ENCODE measurements around the gene CBX6. TPM values are rescaled to one million over a fixed set of nuclear protein-coding genes. Genes with fewer than 3 reads are reported as not detected.

The CBX6 gene
- total and polyA plus RNA-seq, 3 donors from 2014 or later, result 18.7 to 33.1 (median 30.1) TPM

DNA sequence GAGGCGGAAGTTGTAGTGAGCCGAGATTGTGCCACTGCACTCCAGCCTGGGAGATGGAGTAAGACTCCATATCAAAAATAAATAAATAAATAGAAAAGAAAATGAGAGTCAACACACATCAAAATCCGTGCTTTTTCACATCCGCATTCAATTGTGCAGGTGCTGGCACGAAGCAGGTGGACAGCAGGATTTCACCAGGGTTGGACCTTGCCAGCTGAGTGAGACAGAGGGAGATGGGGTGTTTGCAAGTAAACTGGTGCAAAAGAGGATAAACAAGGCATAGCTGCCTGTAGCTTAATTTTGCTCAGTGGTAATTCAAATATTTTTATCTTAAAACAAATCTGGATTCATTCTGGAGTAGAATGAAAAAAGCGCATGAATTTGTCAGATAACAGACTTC, 54.8 kb downstream of the CBX6 start:
- Histone ChIP-seq H3K4me1 (no peaks in the 10 kb centered on the region), H3K36me3 (ENCODE audit: low read depth, missing control alignments) (no peaks in the 10 kb centered on the region), H3K27me3 (no peaks in the 10 kb centered on the region), H3K9me3 (no peaks in the 10 kb centered on the region), H3K27ac (no peak overlapping the region), H3K4me3 (no peak overlapping the region)
- no peak for DNase-seq
- no peak for TF ChIP-seq POLR2A (IDR thresholded peaks at IDR 0.05)
- TF ChIP-seq CTCF (IDR thresholded peaks at IDR 0.05), result no peak
- WGBS, 2 donors, result 91 to 96% methylated on average over 6 of the region's 6 CpGs
- intact Hi-C loops (cut with DNase I; ENCODE audit: low total_unique reads), result no loop called here

- H3K4me1 ChIP-seq, result no peaks in the 10 kb centered on the region
- H3K27me3 ChIP-seq, result no peaks in the 10 kb centered on the region
- TF ChIP-seq CTCF (IDR thresholded peaks at IDR 0.05) (no peak), POLR2A (IDR thresholded peaks at IDR 0.05) (no peak)
- DNase-seq, result no peak
- no peaks in the 10 kb centered on the region for H3K9me3 ChIP-seq
- 33 to 76% methylated on average over 1 of the region's 1 CpG for whole genome bisulfite sequencing, 2 donors
- intact Hi-C loops (cut with DNase I; ENCODE audit: low total_unique reads), result no loop called here
- no peak overlapping the region for H3K4me3 ChIP-seq
- H3K27ac ChIP-seq, result no peak overlapping the region
- no peaks in the 10 kb centered on the region for H3K36me3 ChIP-seq (ENCODE audit: low read depth, missing control alignments)
Measured at GRCh38 chr22:38815842-38816241, 56.2 kb downstream of the CBX6 start.

Other genes with a start within 250 kb of the CBX6 start
- gene FAM227A, start 215.8 kb downstream of the CBX6 start, total RNA-seq, result 10 to 100 TPM; 16.3 to 41.8 TPM
- 18.0 TPM for gene FAM227A, start 215.8 kb downstream of the CBX6 start, polyA plus RNA-seq (ENCODE audit: insufficient read depth, low read depth, low replicate concordance)
- 10 to 100 TPM; 24.9 to 30.9 TPM for gene CBY1, start 215.6 kb downstream of the CBX6 start, total RNA-seq
- gene CBY1, start 215.6 kb downstream of the CBX6 start, polyA plus RNA-seq (ENCODE audit: insufficient read depth, low read depth, low replicate concordance), result 50.8 TPM
- gene TOMM22, start 190.3 kb downstream of the CBX6 start, total RNA-seq, result 10 to 100 TPM; 44.3 to 57.6 TPM
- gene TOMM22, start 190.3 kb downstream of the CBX6 start, polyA plus RNA-seq (ENCODE audit: insufficient read depth, low read depth, low replicate concordance), result 95.1 TPM
- gene JOSD1, start 171.3 kb downstream of the CBX6 start, total RNA-seq, result 10 to 100 TPM; 70.3 to 91.0 TPM
- gene JOSD1, start 171.3 kb downstream of the CBX6 start, polyA plus RNA-seq (ENCODE audit: insufficient read depth, low read depth, low replicate concordance), result 40.9 TPM
- 10 to 100 TPM; 81.5 to 89.8 TPM for gene GTPBP1, start 166.3 kb downstream of the CBX6 start, total RNA-seq
- 53.1 TPM for gene GTPBP1, start 166.3 kb downstream of the CBX6 start, polyA plus RNA-seq (ENCODE audit: insufficient read depth, low read depth, low replicate concordance)
- 100 to 1,000 TPM; 295 to 331 TPM for gene SUN2, start 116.2 kb downstream of the CBX6 start, total RNA-seq
- 90.8 TPM for gene SUN2, start 116.2 kb downstream of the CBX6 start, polyA plus RNA-seq (ENCODE audit: insufficient read depth, low read depth, low replicate concordance)
- gene DNAL4, start 78.1 kb downstream of the CBX6 start, total RNA-seq, result 10 to 100 TPM; 54.4 to 76.8 TPM
- 107 TPM for gene DNAL4, start 78.1 kb downstream of the CBX6 start, polyA plus RNA-seq (ENCODE audit: insufficient read depth, low read depth, low replicate concordance)
- 10 to 100 TPM; 12.6 to 14.1 TPM for gene NPTXR, start 28.2 kb downstream of the CBX6 start, total RNA-seq
- 3.9 TPM for gene NPTXR, start 28.2 kb downstream of the CBX6 start, polyA plus RNA-seq (ENCODE audit: insufficient read depth, low read depth, low replicate concordance)
- under 1 TPM in 1 of 2 donors, not detected in 1; 0.50 TPM for gene APOBEC3A, start 85.4 kb upstream of the CBX6 start, total RNA-seq
- 1.1 TPM for gene APOBEC3A, start 85.4 kb upstream of the CBX6 start, polyA plus RNA-seq (ENCODE audit: insufficient read depth, low read depth, low replicate concordance)
- gene APOBEC3B, start 110.1 kb upstream of the CBX6 start, total RNA-seq, result 1 to 10 TPM; 1.4 to 2.0 TPM
- gene APOBEC3B, start 110.1 kb upstream of the CBX6 start, polyA plus RNA-seq (ENCODE audit: insufficient read depth, low read depth, low replicate concordance), result 0.69 TPM
- 10 to 100 TPM; 58.4 to 61.3 TPM for gene APOBEC3C, start 142.0 kb upstream of the CBX6 start, total RNA-seq
- 76.6 TPM for gene APOBEC3C, start 142.0 kb upstream of the CBX6 start, polyA plus RNA-seq (ENCODE audit: insufficient read depth, low read depth, low replicate concordance)
- 1 to 10 TPM; 6.2 to 6.4 TPM for gene APOBEC3D, start 148.9 kb upstream of the CBX6 start, total RNA-seq
- gene APOBEC3D, start 148.9 kb upstream of the CBX6 start, polyA plus RNA-seq (ENCODE audit: insufficient read depth, low read depth, low replicate concordance), result 3.7 TPM
- gene APOBEC3F, start 168.6 kb upstream of the CBX6 start, total RNA-seq, result 10 to 100 TPM; 26.8 to 30.5 TPM
- 19.0 TPM for gene APOBEC3F, start 168.6 kb upstream of the CBX6 start, polyA plus RNA-seq (ENCODE audit: insufficient read depth, low read depth, low replicate concordance)
- gene APOBEC3G, start 205.1 kb upstream of the CBX6 start, total RNA-seq, result 10 to 100 TPM; 68.3 to 73.8 TPM
- gene APOBEC3G, start 205.1 kb upstream of the CBX6 start, polyA plus RNA-seq (ENCODE audit: insufficient read depth, low read depth, low replicate concordance), result 56.4 TPM
- gene APOBEC3H, start 225.0 kb upstream of the CBX6 start, total RNA-seq, result 1 to 10 TPM; 3.5 to 5.2 TPM
- gene APOBEC3H, start 225.0 kb upstream of the CBX6 start, polyA plus RNA-seq (ENCODE audit: insufficient read depth, low read depth, low replicate concordance), result 3.6 TPM